IMR-90 (cell line): ENCODE measurements around the gene ERGIC1.

ENCODE experiments used
- CEBPB ChIP-seq: IDR thresholded peaks from 2 replicates; pipeline ENCODE4 v1.6.1; 2012; ENCODE audit warnings: low read depth, low read length, improper control_type of control experiment
- CHD1 ChIP-seq: IDR thresholded peaks from 2 replicates; pipeline ENCODE4 v1.6.1; 2012; ENCODE audit warnings: low read depth, low read length, improper control_type of control experiment
- CTCF ChIP-seq: conservative IDR thresholded peaks from 2 replicates; pipeline ENCODE4 v1.5.1; 2012; ENCODE audit warnings: mild to moderate bottlenecking, low read depth, low read length, improper control_type of control experiment
- ELK1 ChIP-seq: fragments of 150-350 bp; IDR thresholded peaks from 2 replicates; pipeline ENCODE4 v1.6.1; 2016; ENCODE audit warnings: low read depth, mild to moderate bottlenecking, low read length, moderate library complexity, borderline replicate concordance
- MAFK ChIP-seq: IDR thresholded peaks from 2 replicates; pipeline ENCODE4 v1.6.1; 2012; ENCODE audit warnings: low read depth, low read length, improper control_type of control experiment
- MAZ ChIP-seq: IDR thresholded peaks from 2 replicates; pipeline ENCODE4 v1.6.1; 2012; ENCODE audit warnings: low read depth, mild to moderate bottlenecking, low read length, improper control_type of control experiment, moderate library complexity, borderline replicate concordance
- MXI1 ChIP-seq: IDR thresholded peaks from 2 replicates; pipeline ENCODE4 v1.6.1; 2012; ENCODE audit warnings: low read depth, mild to moderate bottlenecking, low read length, moderate library complexity, borderline replicate concordance
- POLR2A ChIP-seq: IDR thresholded peaks from 2 replicates; pipeline ENCODE4 v1.6.1; 2012; ENCODE audit warnings: mild to moderate bottlenecking, low read depth, low read length
- RAD21 ChIP-seq: IDR thresholded peaks from 2 replicates; pipeline ENCODE4 v1.6.1; 2012; ENCODE audit warnings: low read length, improper control_type of control experiment
- RCOR1 ChIP-seq: IDR thresholded peaks from 2 replicates; pipeline ENCODE4 v1.6.1; 2012; ENCODE audit warnings: mild to moderate bottlenecking, low read length, improper control_type of control experiment; ENCODE audit not compliant: insufficient replicate concordance
- RFX5 ChIP-seq: IDR thresholded peaks from 2 replicates; pipeline ENCODE4 v1.8.0; 2012; ENCODE audit warnings: low read depth, mild to moderate bottlenecking, low read length, moderate library complexity
- SMC3 ChIP-seq: fragments of 150-350 bp; IDR thresholded peaks from 2 replicates; pipeline ENCODE4 v1.6.1; 2016; ENCODE audit warnings: low read depth, mild to moderate bottlenecking, antibody characterized with exemption, low read length, moderate library complexity
- USF2 ChIP-seq: fragments of 150-350 bp; IDR thresholded peaks from 2 replicates; pipeline ENCODE4 v1.6.1; 2017; ENCODE audit warnings: mild to moderate bottlenecking, antibody characterized with exemption, low read length, low read depth

- TF ChIP-seq CTCF (no peak), CHD1 (no peak), CEBPB (no peak), POLR2A (no peak), RAD21 (no peak), SMC3 (no peak), USF2 (no peak), MXI1 (no peak), RCOR1 (no peak), MAZ (no peak), RFX5 (no peak), MAFK (no peak), ELK1 (no peak)
Measured at GRCh38 chr5:172785429-172786088, 48.5 kb upstream of the ERGIC1 start.
